GM23338 (cell line): ENCODE results near the gene NCAPG. TPM values are rescaled to one million over a fixed set of nuclear protein-coding genes. Genes with fewer than 3 reads are reported as not detected.

ENCODE experiments used
- ATAC-seq: fragments of 200-7000 bp; cut with Tn5 transposase; 3 replicates; pipeline ENCODE4 v1.9.1; 2020
- DNase-seq: peaks from one replicate; pipeline ENCODE4 v3.0.0-alpha.2; 2015; ENCODE audit warnings: low spot score
- H2AFZ ChIP-seq: fragments of 200-600 bp; sonication (generic); 2 replicates; pipeline ENCODE4 v1.8.0; 2016; ENCODE audit warnings: antibody characterized with exemption, mild to moderate bottlenecking, moderate library complexity
- H3F3A ChIP-seq: fragments of 200-600 bp; sonication (generic); replicated peaks from 2 replicates; pipeline ENCODE4 v1.8.0; 2017; ENCODE audit warnings: antibody characterized with exemption, mixed run types, low read depth
- H3K27ac ChIP-seq: fragments of 200-600 bp; sonication (generic); 2 replicates; pipeline ENCODE4 v1.6.1; 2016; ENCODE audit warnings: low read depth
- H3K27me3 ChIP-seq: fragments of 200-600 bp; sonication (generic); 2 replicates; pipeline ENCODE4 v1.8.0; 2016; ENCODE audit warnings: mild to moderate bottlenecking, mixed run types, moderate library complexity; ENCODE audit not compliant: insufficient read depth
- H3K36me3 ChIP-seq: fragments of 200-600 bp; sonication (generic); 2 replicates; pipeline ENCODE4 v1.8.0; 2016; ENCODE audit warnings: mild to moderate bottlenecking; ENCODE audit not compliant: insufficient read depth
- H3K4me1 ChIP-seq: fragments of 200-600 bp; sonication (generic); 2 replicates; pipeline ENCODE4 v1.8.0; 2016; ENCODE audit warnings: mild to moderate bottlenecking, moderate library complexity; ENCODE audit not compliant: insufficient read depth
- H3K4me2 ChIP-seq: fragments of 200-600 bp; sonication (generic); 2 replicates; pipeline ENCODE4 v1.7.1; 2017; ENCODE audit warnings: mixed run types
- H3K4me3 ChIP-seq: fragments of 200-600 bp; sonication (generic); 2 replicates; pipeline ENCODE4 v1.6.1; 2016; ENCODE audit warnings: mixed run types
- H3K79me2 ChIP-seq: fragments of 200-600 bp; sonication (generic); replicated peaks from 2 replicates; pipeline ENCODE4 v1.8.0; 2017; ENCODE audit warnings: mild to moderate bottlenecking; ENCODE audit not compliant: insufficient read depth
- H3K9me2 ChIP-seq: fragments of 200-600 bp; sonication (generic); 2 replicates; pipeline ENCODE4 v1.8.0; 2017; ENCODE audit not compliant: insufficient read depth
- H4K20me1 ChIP-seq: fragments of 200-600 bp; sonication (generic); replicated peaks from 2 replicates; pipeline ENCODE4 v1.8.0; 2017; ENCODE audit warnings: mild to moderate bottlenecking; ENCODE audit not compliant: insufficient read depth
- H3K27ac Mint-ChIP-seq: 2 replicates; pipeline ENCODE4 v1.8.0; 2020; ENCODE audit warnings: inconsistent platforms, mild to moderate bottlenecking, moderate library complexity, mixed read lengths
- H3K27me3 Mint-ChIP-seq: 3 replicates; pipeline ENCODE4 v1.8.0; 2022; ENCODE audit warnings: low read depth, mild to moderate bottlenecking, moderate library complexity, mixed read lengths, inconsistent platforms; ENCODE audit not compliant: insufficient read depth, poor library complexity
- H3K36me3 Mint-ChIP-seq: 3 replicates; pipeline ENCODE4 v1.8.0; 2021; ENCODE audit warnings: low read depth, mild to moderate bottlenecking, inconsistent platforms, moderate library complexity, mixed read lengths
- H3K4me1 Mint-ChIP-seq: 3 replicates; pipeline ENCODE4 v1.8.0; 2020; ENCODE audit warnings: mild to moderate bottlenecking, inconsistent platforms, mixed read lengths
- H3K4me3 Mint-ChIP-seq: 3 replicates; pipeline ENCODE4 v1.8.0; 2021; ENCODE audit warnings: moderate library complexity, mild to moderate bottlenecking, inconsistent platforms, mixed read lengths
- H3K9me3 Mint-ChIP-seq: 3 replicates; pipeline ENCODE4 v1.8.0; 2020; ENCODE audit warnings: moderate library complexity, mild to moderate bottlenecking, inconsistent platforms, mixed read lengths
- CTCF ChIP-seq, 2 experiments: fragments of 200-600 bp in 1 of 2; sonication (generic) in 1 of 2; conservative IDR thresholded peaks; 2 replicates each; pipeline versions ENCODE4 v1.5.1 to v1.6.1; 2016 to 2017; ENCODE audit warnings: antibody characterized with exemption in 2 of 2, low read depth in 2 of 2, mild to moderate bottlenecking in 2 of 2, moderate library complexity in 1 of 2
- EZH2 ChIP-seq: fragments of 200-600 bp; sonication (generic); IDR thresholded peaks from one replicate; pipeline ENCODE4 v1.8.0; 2017; ENCODE audit warnings: antibody characterized with exemption, mild to moderate bottlenecking, low read depth; ENCODE audit not compliant: unreplicated experiment
- STAT1 ChIP-seq: IDR thresholded peaks from one replicate; pipeline ENCODE4 v1.6.1; 2016; ENCODE audit warnings: antibody characterized with exemption; ENCODE audit not compliant: unreplicated experiment
- polyA plus RNA-seq: library from polyadenylated mRNA; unstranded; fragments of >200 nt; fragmentation: Nextera tagmentation; extraction: Ambion mirVana; gene quantifications from 2 replicates; pipeline ENCODE4 v1.2.1, GENCODE V29; 2016
- total RNA-seq: library from RNA; depleted of rRNA; stranded (reverse); fragments of >200 nt; shearing (Covaris generic); gene quantifications from 2 replicates; pipeline ENCODE4 v1.2.3, GENCODE V29; 2014
- TF ChIP-seq, protein P1 (sequence below): fragments of 250-450 bp; sonication (Bioruptor Pico); IDR thresholded peaks from 2 replicates; pipeline ENCODE4 v1.5.0; 2020; ENCODE audit warnings: mild to moderate bottlenecking, moderate library complexity
- TF ChIP-seq, protein P2 (sequence below): IDR thresholded peaks from 2 replicates; pipeline ENCODE4 v1.6.1; 2016; ENCODE audit warnings: antibody characterized with exemption

The NCAPG gene
- total and polyA plus RNA-seq, 2 experiments from 2014 or later = 24.4 to 45.8 TPM

GRCh38 chr4:17778431-17778830 is 32.3 kb upstream of the NCAPG start (continued):
- TF ChIP-seq, protein P1, sequence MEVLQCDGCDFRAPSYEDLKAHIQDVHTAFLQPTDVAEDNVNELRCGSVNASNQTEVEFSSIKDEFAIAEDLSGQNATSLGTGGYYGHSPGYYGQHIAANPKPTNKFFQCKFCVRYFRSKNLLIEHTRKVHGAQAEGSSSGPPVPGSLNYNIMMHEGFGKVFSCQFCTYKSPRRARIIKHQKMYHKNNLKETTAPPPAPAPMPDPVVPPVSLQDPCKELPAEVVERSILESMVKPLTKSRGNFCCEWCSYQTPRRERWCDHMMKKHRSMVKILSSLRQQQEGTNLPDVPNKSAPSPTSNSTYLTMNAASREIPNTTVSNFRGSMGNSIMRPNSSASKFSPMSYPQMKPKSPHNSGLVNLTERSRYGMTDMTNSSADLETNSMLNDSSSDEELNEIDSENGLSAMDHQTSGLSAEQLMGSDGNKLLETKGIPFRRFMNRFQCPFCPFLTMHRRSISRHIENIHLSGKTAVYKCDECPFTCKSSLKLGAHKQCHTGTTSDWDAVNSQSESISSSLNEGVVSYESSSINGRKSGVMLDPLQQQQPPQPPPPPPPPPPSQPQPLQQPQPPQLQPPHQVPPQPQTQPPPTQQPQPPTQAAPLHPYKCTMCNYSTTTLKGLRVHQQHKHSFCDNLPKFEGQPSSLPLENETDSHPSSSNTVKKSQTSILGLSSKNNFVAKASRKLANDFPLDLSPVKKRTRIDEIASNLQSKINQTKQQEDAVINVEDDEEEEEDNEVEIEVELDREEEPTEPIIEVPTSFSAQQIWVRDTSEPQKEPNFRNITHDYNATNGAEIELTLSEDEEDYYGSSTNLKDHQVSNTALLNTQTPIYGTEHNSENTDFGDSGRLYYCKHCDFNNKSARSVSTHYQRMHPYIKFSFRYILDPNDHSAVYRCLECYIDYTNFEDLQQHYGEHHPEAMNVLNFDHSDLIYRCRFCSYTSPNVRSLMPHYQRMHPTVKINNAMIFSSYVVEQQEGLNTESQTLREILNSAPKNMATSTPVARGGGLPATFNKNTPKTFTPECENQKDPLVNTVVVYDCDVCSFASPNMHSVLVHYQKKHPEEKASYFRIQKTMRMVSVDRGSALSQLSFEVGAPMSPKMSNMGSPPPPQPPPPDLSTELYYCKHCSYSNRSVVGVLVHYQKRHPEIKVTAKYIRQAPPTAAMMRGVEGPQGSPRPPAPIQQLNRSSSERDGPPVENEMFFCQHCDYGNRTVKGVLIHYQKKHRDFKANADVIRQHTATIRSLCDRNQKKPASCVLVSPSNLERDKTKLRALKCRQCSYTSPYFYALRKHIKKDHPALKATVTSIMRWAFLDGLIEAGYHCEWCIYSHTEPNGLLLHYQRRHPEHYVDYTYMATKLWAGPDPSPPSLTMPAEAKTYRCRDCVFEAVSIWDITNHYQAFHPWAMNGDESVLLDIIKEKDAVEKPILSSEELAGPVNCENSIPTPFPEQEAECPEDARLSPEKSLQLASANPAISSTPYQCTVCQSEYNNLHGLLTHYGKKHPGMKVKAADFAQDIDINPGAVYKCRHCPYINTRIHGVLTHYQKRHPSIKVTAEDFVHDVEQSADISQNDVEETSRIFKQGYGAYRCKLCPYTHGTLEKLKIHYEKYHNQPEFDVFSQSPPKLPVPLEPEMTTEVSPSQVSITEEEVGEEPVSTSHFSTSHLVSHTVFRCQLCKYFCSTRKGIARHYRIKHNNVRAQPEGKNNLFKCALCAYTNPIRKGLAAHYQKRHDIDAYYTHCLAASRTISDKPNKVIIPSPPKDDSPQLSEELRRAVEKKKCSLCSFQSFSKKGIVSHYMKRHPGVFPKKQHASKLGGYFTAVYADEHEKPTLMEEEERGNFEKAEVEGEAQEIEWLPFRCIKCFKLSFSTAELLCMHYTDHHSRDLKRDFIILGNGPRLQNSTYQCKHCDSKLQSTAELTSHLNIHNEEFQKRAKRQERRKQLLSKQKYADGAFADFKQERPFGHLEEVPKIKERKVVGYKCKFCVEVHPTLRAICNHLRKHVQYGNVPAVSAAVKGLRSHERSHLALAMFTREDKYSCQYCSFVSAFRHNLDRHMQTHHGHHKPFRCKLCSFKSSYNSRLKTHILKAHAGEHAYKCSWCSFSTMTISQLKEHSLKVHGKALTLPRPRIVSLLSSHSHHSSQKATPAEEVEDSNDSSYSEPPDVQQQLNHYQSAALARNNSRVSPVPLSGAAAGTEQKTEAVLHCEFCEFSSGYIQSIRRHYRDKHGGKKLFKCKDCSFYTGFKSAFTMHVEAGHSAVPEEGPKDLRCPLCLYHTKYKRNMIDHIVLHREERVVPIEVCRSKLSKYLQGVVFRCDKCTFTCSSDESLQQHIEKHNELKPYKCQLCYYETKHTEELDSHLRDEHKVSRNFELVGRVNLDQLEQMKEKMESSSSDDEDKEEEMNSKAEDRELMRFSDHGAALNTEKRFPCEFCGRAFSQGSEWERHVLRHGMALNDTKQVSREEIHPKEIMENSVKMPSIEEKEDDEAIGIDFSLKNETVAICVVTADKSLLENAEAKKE = no peak
- TF ChIP-seq STAT1 = no peak

DNA sequence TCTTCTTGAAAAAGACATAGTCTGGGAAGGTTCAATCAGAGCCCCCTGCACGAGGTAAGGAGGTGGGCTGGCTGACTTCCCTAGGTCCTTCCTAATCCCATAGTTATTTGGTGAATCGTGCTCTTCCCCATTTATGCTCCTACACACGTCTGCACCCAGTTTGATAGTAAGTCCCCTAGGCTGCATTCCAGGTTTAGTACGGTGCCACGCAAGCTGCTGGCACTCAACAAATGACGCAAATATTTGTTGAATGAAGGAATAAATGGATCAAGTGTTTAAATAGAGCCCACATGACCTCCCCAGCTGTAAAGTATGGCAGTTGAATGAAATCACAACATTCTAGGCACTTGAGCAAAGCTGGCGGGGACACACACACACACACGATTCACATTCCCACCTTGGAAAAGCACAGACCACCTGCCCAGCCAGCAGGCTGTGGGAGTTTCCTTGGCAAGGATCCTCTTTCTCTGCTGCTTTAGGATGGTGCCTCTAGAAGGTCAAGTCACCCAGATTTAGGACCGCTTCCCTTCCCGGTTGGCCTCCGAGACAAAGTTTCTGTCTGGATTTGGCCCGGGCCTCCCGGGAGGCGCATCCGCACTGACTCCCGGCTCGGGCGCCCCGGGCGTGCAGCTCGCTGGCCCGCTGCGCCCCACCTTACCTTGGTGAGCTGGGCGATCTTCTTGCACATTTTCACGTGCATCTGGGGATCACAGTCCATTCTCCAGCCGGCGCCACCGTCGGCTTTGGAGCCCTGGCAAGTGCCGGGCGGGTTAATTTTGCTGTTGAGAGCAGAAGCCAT is 30.1 kb upstream of the NCAPG start:
- Histone ChIP-seq H3K4me3 (peak overlapping the region; percentile 66), H3K27ac (no peak overlapping the region), H3K4me1 (peaks cover 7% of the 10 kb centered on the region; the same call in 1 of the 2 replicates), H3K4me2 (peak overlapping the region; percentile 90), H3K27me3 (peaks cover 50% of the 10 kb centered on the region), H3F3A (no peaks in the 10 kb centered on the region), H3K9me2 (no peaks in the 10 kb centered on the region), H3K79me2 (no peaks in the 10 kb centered on the region), H2AFZ (peak overlapping the region; percentile 97), H4K20me1 (no peaks in the 10 kb centered on the region; the same call in 1 of the 2 replicates), H3K36me3 (no peaks in the 10 kb centered on the region)
- peak; percentile 40 for DNase-seq
- ATAC-seq = peak; percentile 47
- Mint-ChIP-seq H3K36me3 (no peaks in the 10 kb centered on the region), H3K27me3 (peaks cover 38% of the 10 kb centered on the region), H3K4me1 (peaks cover 12% of the 10 kb centered on the region; the same call in 2 of the 3 replicates), H3K27ac (no peak overlapping the region), H3K4me3 (peak overlapping the region; percentile 78), H3K9me3 (peaks cover 4% of the 10 kb centered on the region; the same call in 1 of the 3 replicates)
- TF ChIP-seq EZH2 (peak; percentile 52), CTCF (conservative IDR thresholded peaks at IDR 0.05; ENCODE audit: low read depth in 2 of 2) (no peak)
- TF ChIP-seq, protein P2, sequence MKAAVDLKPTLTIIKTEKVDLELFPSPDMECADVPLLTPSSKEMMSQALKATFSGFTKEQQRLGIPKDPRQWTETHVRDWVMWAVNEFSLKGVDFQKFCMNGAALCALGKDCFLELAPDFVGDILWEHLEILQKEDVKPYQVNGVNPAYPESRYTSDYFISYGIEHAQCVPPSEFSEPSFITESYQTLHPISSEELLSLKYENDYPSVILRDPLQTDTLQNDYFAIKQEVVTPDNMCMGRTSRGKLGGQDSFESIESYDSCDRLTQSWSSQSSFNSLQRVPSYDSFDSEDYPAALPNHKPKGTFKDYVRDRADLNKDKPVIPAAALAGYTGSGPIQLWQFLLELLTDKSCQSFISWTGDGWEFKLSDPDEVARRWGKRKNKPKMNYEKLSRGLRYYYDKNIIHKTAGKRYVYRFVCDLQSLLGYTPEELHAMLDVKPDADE = no peak
